ENCODE measurements around the gene PACC1.

- no peak for TF ChIP-seq CTCF (conservative IDR thresholded peaks at IDR 0.05 in 1 of 2, IDR thresholded peaks at IDR 0.05 in 1 of 2; ENCODE audit: extremely low read depth in 1 of 2, insufficient read depth in 1 of 2, low read depth in 1 of 2, low read length in 2 of 2)
- no peak for TF ChIP-seq EZH2 (IDR thresholded peaks at IDR 0.05; ENCODE audit: borderline replicate concordance, low read length)
Measured at GRCh38 chr1:212430955-212431394, 16.3 kb upstream of the PACC1 start.
